Head of caudate nucleus (tissue), 42 donors: ENCODE data around the gene RCBTB2.
A peak's percentile ranks its signal among the peaks of the same experiment; 100 is the strongest.

Experiments
- DNase-seq, 42 donors: peaks; one replicate each; pipeline versions ENCODE4 v3.0.0 to v3.0.0-alpha.2; 2020 to 2021; ENCODE audit warnings: mixed read lengths in 7 of 42
- intact Hi-C: fragments of 100-400 bp; cut with DNase I; formaldehyde crosslinking; loops from one replicate; pipeline ENCODE4 v1.15.0; 2022

RCBTB2 gene

GRCh38 chr13:48505012-48505411 is 27.9 kb downstream of the RCBTB2 start:
- intact Hi-C loops = no loop called here
- no peak for DNase-seq

GRCh38 chr13:48504606-48505005 is 28.3 kb downstream of the RCBTB2 start:
- intact Hi-C loops = no loop called here
- DNase-seq = no peak

GRCh38 chr13:48502601-48503319 is 30.1 kb downstream of the RCBTB2 start:
- no peak for DNase-seq
- intact Hi-C loops = no loop called here

GRCh38 chr13:48501705-48502104 is 31.2 kb downstream of the RCBTB2 start:
- DNase-seq = no peak
- intact Hi-C loops = no loop called here

GRCh38 chr13:48500652-48501197 is 32.2 kb downstream of the RCBTB2 start:
- intact Hi-C loops = no loop called here
- DNase-seq = peak in 19 of 42 donors; percentile 16 to 78 (median 41)

GRCh38 chr13:48497669-48498068 is 35.2 kb downstream of the RCBTB2 start:
- peak in 1 of 42 donors; percentile 44 for DNase-seq
- intact Hi-C loops = loop anchor here (10.0 kb wide), 1 partner anchor 77 kb away; no protein-coding TSS in a partner anchor

GRCh38 chr13:48496271-48497161 is 36.4 kb downstream of the RCBTB2 start:
- intact Hi-C loops = loop anchor here (10.0 kb wide), 1 partner anchor 78 kb away; no protein-coding TSS in a partner anchor
- DNase-seq = no peak

GRCh38 chr13:48494874-48495273 is 38.0 kb downstream of the RCBTB2 start:
- no peak for DNase-seq
- intact Hi-C loops = loop anchor here (10.0 kb wide), 1 partner anchor 80 kb away; no protein-coding TSS in a partner anchor

GRCh38 chr13:48493851-48494250 is 39.0 kb downstream of the RCBTB2 start:
- intact Hi-C loops = loop anchor here (10.0 kb wide), 1 partner anchor 81 kb away; no protein-coding TSS in a partner anchor
- DNase-seq = no peak

- intact Hi-C loops = loop anchor here (10.0 kb wide), 1 partner anchor 82 kb away; no protein-coding TSS in a partner anchor
- peak in 3 of 42 donors; percentile 25 to 54 (median 26) for DNase-seq
Measured at GRCh38 chr13:48493066-48493765, 39.7 kb downstream of the RCBTB2 start.

GRCh38 chr13:48492470-48493065 is 40.3 kb downstream of the RCBTB2 start:
- intact Hi-C loops = loop anchor here (10.0 kb wide), 1 partner anchor 82 kb away; no protein-coding TSS in a partner anchor
- DNase-seq = peak in 40 of 42 donors; percentile 19 to 79 (median 57)

GRCh38 chr13:48492096-48492440 is 40.8 kb downstream of the RCBTB2 start:
- intact Hi-C loops = loop anchor here (10.0 kb wide), 1 partner anchor 83 kb away; no protein-coding TSS in a partner anchor
- no peak for DNase-seq

GRCh38 chr13:48491423-48492095 is 41.3 kb downstream of the RCBTB2 start:
- intact Hi-C loops = loop anchor here (10.0 kb wide), 1 partner anchor 83 kb away; no protein-coding TSS in a partner anchor
- no peak for DNase-seq

GRCh38 chr13:48490241-48490640 is 42.6 kb downstream of the RCBTB2 start:
- no peak for DNase-seq
- intact Hi-C loops = loop anchor here (10.0 kb wide), 1 partner anchor 85 kb away; no protein-coding TSS in a partner anchor

- no peak for DNase-seq
- intact Hi-C loops = loop anchor here (10.0 kb wide), 1 partner anchor 85 kb away; no protein-coding TSS in a partner anchor
Measured at GRCh38 chr13:48489666-48490065, 43.2 kb downstream of the RCBTB2 start.

GRCh38 chr13:48488995-48489394 is 43.9 kb downstream of the RCBTB2 start:
- intact Hi-C loops = no loop called here
- no peak for DNase-seq

- no peak for DNase-seq
- intact Hi-C loops = no loop called here
Measured at GRCh38 chr13:48487968-48488367, 44.9 kb downstream of the RCBTB2 start.

GRCh38 chr13:48486836-48487235 is 46.0 kb downstream of the RCBTB2 start:
- DNase-seq = no peak
- intact Hi-C loops = no loop called here
